Effector memory CD8-positive, alpha-beta T cell (primary cell): Measurements from ENCODE around the gene POLK.
"Not testable (repeated sequence)": the region's sequence is repeated elsewhere in the genome, so short reads cannot be mapped to it uniquely, and the experiment has no call there.

Experiments
- ATAC-seq: fragments of 150-1000 bp; cut with Tn5 transposase; replicated peaks from 2 replicates; pipeline ENCODE4 v1.10.0; 2021; ENCODE audit warnings: mild to moderate bottlenecking, moderate library complexity
- DNase-seq, 3 experiments: peaks; one replicate each; pipeline ENCODE4 v3.0.0; 2021
- H3K27ac Mint-ChIP-seq, 2 donors: one replicate each; pipeline ENCODE4 v1.8.0; 2022; ENCODE audit warnings: mild to moderate bottlenecking in 2 of 2, mixed read lengths in 2 of 2, moderate library complexity in 2 of 2
- H3K27me3 Mint-ChIP-seq, 2 donors: one replicate each; pipeline ENCODE4 v1.8.0; 2022; ENCODE audit warnings: mixed read lengths in 2 of 2
- H3K36me3 Mint-ChIP-seq: one replicate; pipeline ENCODE4 v1.8.0; 2022; ENCODE audit warnings: mild to moderate bottlenecking, moderate library complexity, mixed read lengths; ENCODE audit not compliant: insufficient read depth
- H3K4me1 Mint-ChIP-seq, 2 donors: one replicate each; pipeline ENCODE4 v1.8.0; 2022; ENCODE audit warnings: low read depth in 2 of 2, mixed read lengths in 2 of 2
- H3K4me3 Mint-ChIP-seq, 2 donors: one replicate each; pipeline ENCODE4 v1.8.0; 2022; ENCODE audit warnings: mild to moderate bottlenecking in 2 of 2, mixed read lengths in 2 of 2, moderate library complexity in 2 of 2
- H3K9me3 Mint-ChIP-seq, 2 donors: one replicate each; pipeline ENCODE4 v1.8.0; 2022; ENCODE audit warnings: mixed read lengths in 2 of 2

POLK gene

GRCh38 chr5:75536694-75537360 lies 25.1 kb downstream of the POLK start:
- ATAC-seq (no peak), DNase-seq (no peak)
- H3K9me3 Mint-ChIP-seq, result peaks cover 0 to 6% of the 10 kb centered on the region in 2 donors
- peaks cover 8% of the 10 kb centered on the region for H3K36me3 Mint-ChIP-seq
- H3K27me3 Mint-ChIP-seq, result no peaks in the 10 kb centered on the region
- no peak overlapping the region for H3K27ac Mint-ChIP-seq
- H3K4me3 Mint-ChIP-seq, result no peak overlapping the region
- H3K4me1 Mint-ChIP-seq, result peaks cover 14 to 21% of the 10 kb centered on the region in 2 donors

GRCh38 chr5:75538211-75538610 lies 26.5 kb downstream of the POLK start:
- ATAC-seq (no peak), DNase-seq (no peak)
- no peaks in the 10 kb centered on the region for H3K27me3 Mint-ChIP-seq
- H3K4me3 Mint-ChIP-seq, result no peak overlapping the region
- no peak overlapping the region for H3K27ac Mint-ChIP-seq
- H3K36me3 Mint-ChIP-seq, result peaks cover 8% of the 10 kb centered on the region
- peaks cover 14 to 18% of the 10 kb centered on the region in 2 donors for H3K4me1 Mint-ChIP-seq
- peaks cover 0 to 6% of the 10 kb centered on the region in 2 donors for H3K9me3 Mint-ChIP-seq

GRCh38 chr5:75545131-75545530 lies 33.4 kb downstream of the POLK start:
- no peak overlapping the region for H3K4me3 Mint-ChIP-seq
- no peak for DNase-seq
- no peaks in the 10 kb centered on the region for H3K27me3 Mint-ChIP-seq
- H3K36me3 Mint-ChIP-seq, result peaks cover 9% of the 10 kb centered on the region
- H3K9me3 Mint-ChIP-seq, result no peaks in the 10 kb centered on the region
- ATAC-seq, result no peak
- peaks cover 5 to 8% of the 10 kb centered on the region in 2 donors for H3K4me1 Mint-ChIP-seq
- H3K27ac Mint-ChIP-seq, result no peak overlapping the region

GRCh38 chr5:75546830-75547229 lies 35.1 kb downstream of the POLK start:
- Mint-ChIP-seq H3K4me1 (peaks cover 5 to 18% of the 10 kb centered on the region in 2 donors), H3K4me3 (no peak overlapping the region), H3K27ac (no peak overlapping the region), H3K27me3 (no peaks in the 10 kb centered on the region), H3K36me3 (peaks cover 10% of the 10 kb centered on the region), H3K9me3 (no peaks in the 10 kb centered on the region)
- DNase-seq, result no peak
- no peak for ATAC-seq

- Mint-ChIP-seq H3K27me3 (no peaks in the 10 kb centered on the region), H3K36me3 (peaks cover 11% of the 10 kb centered on the region), H3K27ac (no peak overlapping the region), H3K4me1 (peaks cover 5 to 18% of the 10 kb centered on the region in 2 donors), H3K9me3 (no peaks in the 10 kb centered on the region), H3K4me3 (no peak overlapping the region)
- DNase-seq, result no peak
- ATAC-seq, result no peak
Measured at GRCh38 chr5:75547812-75548211, 36.1 kb downstream of the POLK start.

GRCh38 chr5:75550597-75550996 lies 38.9 kb downstream of the POLK start:
- DNase-seq (no peak), ATAC-seq (no peak)
- no peaks in the 10 kb centered on the region for H3K9me3 Mint-ChIP-seq
- peaks cover 23% of the 10 kb centered on the region for H3K36me3 Mint-ChIP-seq
- no peak overlapping the region for H3K4me3 Mint-ChIP-seq
- no peaks in the 10 kb centered on the region for H3K27me3 Mint-ChIP-seq
- H3K4me1 Mint-ChIP-seq, result peaks cover 0 to 21% of the 10 kb centered on the region in 2 donors
- no peak overlapping the region for H3K27ac Mint-ChIP-seq

GRCh38 chr5:75551471-75551870 lies 39.8 kb downstream of the POLK start:
- H3K9me3 Mint-ChIP-seq, result no peaks in the 10 kb centered on the region
- no peak overlapping the region for H3K27ac Mint-ChIP-seq
- H3K4me3 Mint-ChIP-seq, result no peak overlapping the region
- DNase-seq (no peak), ATAC-seq (no peak)
- peaks cover 0 to 27% of the 10 kb centered on the region in 2 donors for H3K4me1 Mint-ChIP-seq
- H3K27me3 Mint-ChIP-seq, result no peaks in the 10 kb centered on the region
- peaks cover 23% of the 10 kb centered on the region for H3K36me3 Mint-ChIP-seq

- ATAC-seq (no peak), DNase-seq (no peak)
- H3K27ac Mint-ChIP-seq, result no peak overlapping the region
- no peaks in the 10 kb centered on the region for H3K9me3 Mint-ChIP-seq
- peaks cover 0 to 28% of the 10 kb centered on the region in 2 donors for H3K4me1 Mint-ChIP-seq
- no peaks in the 10 kb centered on the region for H3K27me3 Mint-ChIP-seq
- H3K4me3 Mint-ChIP-seq, result no peak overlapping the region
- peaks cover 29% of the 10 kb centered on the region for H3K36me3 Mint-ChIP-seq
Measured at GRCh38 chr5:75552764-75553163, 41.1 kb downstream of the POLK start.

- no peak for ATAC-seq
Measured at GRCh38 chr5:75553358-75553757, 41.7 kb downstream of the POLK start.

GRCh38 chr5:75558221-75558620 lies 46.5 kb downstream of the POLK start:
- DNase-seq (no peak), ATAC-seq (no peak)
- no peak overlapping the region for H3K27ac Mint-ChIP-seq
- H3K4me1 Mint-ChIP-seq, result peaks cover 10 to 29% of the 10 kb centered on the region in 2 donors
- no peak overlapping the region for H3K4me3 Mint-ChIP-seq
- H3K36me3 Mint-ChIP-seq, result peaks cover 24% of the 10 kb centered on the region
- H3K9me3 Mint-ChIP-seq, result peaks cover 0 to 2% of the 10 kb centered on the region in 2 donors
- H3K27me3 Mint-ChIP-seq, result no peaks in the 10 kb centered on the region

More at GRCh38 chr5:75553358-75553757, 41.7 kb downstream of the POLK start:
- peak overlapping the region in 1 of 2 donors; percentile 11 for H3K27ac Mint-ChIP-seq
- DNase-seq, result no peak
- no peaks in the 10 kb centered on the region for H3K27me3 Mint-ChIP-seq
- H3K36me3 Mint-ChIP-seq, result peaks cover 30% of the 10 kb centered on the region
- H3K4me3 Mint-ChIP-seq, result no peak overlapping the region
- H3K4me1 Mint-ChIP-seq, result peaks cover 0 to 28% of the 10 kb centered on the region in 2 donors
- H3K9me3 Mint-ChIP-seq, result no peaks in the 10 kb centered on the region

GRCh38 chr5:75558981-75559632 lies 47.4 kb downstream of the POLK start:
- H3K9me3 Mint-ChIP-seq, result peaks cover 0 to 6% of the 10 kb centered on the region in 2 donors
- no peak for DNase-seq
- no peak for ATAC-seq
- no peak overlapping the region for H3K27ac Mint-ChIP-seq
- H3K36me3 Mint-ChIP-seq, result peaks cover 17% of the 10 kb centered on the region
- peaks cover 10 to 30% of the 10 kb centered on the region in 2 donors for H3K4me1 Mint-ChIP-seq
- H3K27me3 Mint-ChIP-seq, result no peaks in the 10 kb centered on the region
- H3K4me3 Mint-ChIP-seq, result no peak overlapping the region

- H3K9me3 Mint-ChIP-seq, result not testable (repeated sequence)
Measured at GRCh38 chr5:75560655-75561054, 49.0 kb downstream of the POLK start.

GRCh38 chr5:75565991-75566709 lies 54.5 kb downstream of the POLK start:
- Mint-ChIP-seq H3K4me1 (peaks cover 24 to 38% of the 10 kb centered on the region in 2 donors), H3K4me3 (peak overlapping the region in 1 of 2 donors; percentile 31), H3K27ac (peak overlapping the region in 1 of 2 donors; percentile 13)
- DNase-seq, H3K36me3 Mint-ChIP-seq, H3K9me3 Mint-ChIP-seq, H3K27me3 Mint-ChIP-seq, ATAC-seq: not testable (repeated sequence)

More at GRCh38 chr5:75560655-75561054, 49.0 kb downstream of the POLK start:
- not testable (repeated sequence) for H3K27ac Mint-ChIP-seq, DNase-seq, ATAC-seq, H3K4me3 Mint-ChIP-seq, H3K27me3 Mint-ChIP-seq
- peaks cover 11% of the 10 kb centered on the region for H3K36me3 Mint-ChIP-seq
- peaks cover 16 to 34% of the 10 kb centered on the region in 2 donors for H3K4me1 Mint-ChIP-seq
